Activated T-helper 1 cell treated with anti-CD3 and anti-CD28 coated beads, Interleukin-2, amount 50 U/mL, for 16 hours (primary cell): ENCODE measurements around the gene GRK5.
"Not testable (repeated sequence)": the region's sequence is repeated elsewhere in the genome, so short reads cannot be mapped to it uniquely, and the experiment has no call there.

Experiments
- DNase-seq, 2 donors: peaks; one replicate each; pipeline ENCODE4 v3.0.0-alpha.2; 2020; ENCODE audit warnings: low read depth in 1 of 2, low spot score in 1 of 2

Gene GRK5

DNA sequence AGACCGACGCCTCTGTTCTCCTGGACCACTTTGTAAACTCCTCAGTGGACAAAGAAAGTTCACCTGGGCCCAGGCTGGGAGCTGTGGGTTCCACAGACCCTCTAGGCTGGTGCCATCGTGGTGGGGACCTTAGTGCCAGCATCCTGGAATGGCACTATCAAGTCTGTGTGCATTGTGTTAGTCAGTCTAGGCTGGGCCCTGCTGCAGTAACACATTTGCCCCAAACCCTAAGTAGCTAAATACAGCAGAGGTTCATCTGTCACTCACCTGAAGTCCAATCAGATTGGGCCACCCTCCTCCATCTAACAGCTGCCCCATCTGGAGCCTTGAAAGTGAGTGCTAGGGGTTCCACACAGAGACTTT lies 224.4 kb downstream of the GRK5 start:
- no peak for DNase-seq

DNA sequence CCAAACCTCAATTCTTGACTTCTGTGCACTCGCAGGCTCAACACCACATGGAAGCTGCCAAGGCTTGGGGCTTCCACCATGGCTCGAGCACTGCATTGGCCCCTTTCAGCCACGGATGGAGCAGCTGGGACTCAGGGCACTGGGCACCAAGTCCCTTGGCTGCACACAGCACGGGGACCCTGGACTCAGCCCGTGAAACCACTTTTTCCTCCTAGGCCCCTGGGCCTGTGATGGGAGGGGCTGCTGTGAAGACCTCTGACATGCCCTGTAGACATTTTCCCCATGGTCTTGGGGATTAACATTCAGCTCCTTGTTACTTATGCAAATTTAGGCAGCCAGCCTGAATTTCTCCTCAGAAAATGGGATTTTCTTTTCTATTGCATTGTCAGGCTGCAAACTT lies 227.6 kb downstream of the GRK5 start:
- not testable (repeated sequence) for DNase-seq

DNA sequence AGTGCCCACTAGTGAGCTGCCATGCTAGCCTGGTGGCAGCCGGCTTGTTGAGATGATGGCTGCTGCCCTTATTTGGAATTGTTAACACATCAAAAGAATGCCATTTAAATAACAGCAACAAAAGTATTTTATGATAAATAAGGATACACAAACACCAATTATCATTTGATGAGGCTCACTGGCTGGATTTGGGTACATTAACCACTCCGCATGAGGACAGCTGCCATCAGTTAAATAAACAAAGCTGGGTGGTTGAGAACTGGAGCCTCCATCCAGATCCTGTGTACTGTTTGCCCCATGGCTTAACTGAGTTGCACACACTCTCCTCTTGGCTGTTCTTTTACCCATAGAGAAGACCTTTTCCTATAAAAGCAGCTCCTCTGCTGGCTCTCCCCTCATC lies 231.3 kb downstream of the GRK5 start:
- DNase-seq = no peak

DNA sequence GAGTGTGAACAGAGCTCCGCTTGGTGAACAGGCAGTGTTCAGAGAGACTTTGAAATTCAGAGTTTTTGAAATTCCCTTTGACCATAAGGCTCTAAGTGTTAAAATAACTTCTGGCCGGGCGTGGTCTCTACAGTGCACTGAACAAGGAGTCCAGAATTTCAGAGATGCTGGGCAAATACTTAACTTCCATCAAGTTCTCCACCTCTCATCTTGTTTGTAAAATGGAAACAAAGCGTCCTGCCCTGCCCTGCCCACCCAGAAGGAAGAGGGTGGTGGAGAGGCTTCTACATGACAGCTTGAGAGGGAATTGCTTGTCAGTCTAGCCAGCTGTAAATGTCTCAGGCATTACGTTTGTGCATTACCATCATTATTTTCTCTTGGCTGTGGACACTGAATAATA lies 232.6 kb downstream of the GRK5 start:
- DNase-seq = no peak

DNA sequence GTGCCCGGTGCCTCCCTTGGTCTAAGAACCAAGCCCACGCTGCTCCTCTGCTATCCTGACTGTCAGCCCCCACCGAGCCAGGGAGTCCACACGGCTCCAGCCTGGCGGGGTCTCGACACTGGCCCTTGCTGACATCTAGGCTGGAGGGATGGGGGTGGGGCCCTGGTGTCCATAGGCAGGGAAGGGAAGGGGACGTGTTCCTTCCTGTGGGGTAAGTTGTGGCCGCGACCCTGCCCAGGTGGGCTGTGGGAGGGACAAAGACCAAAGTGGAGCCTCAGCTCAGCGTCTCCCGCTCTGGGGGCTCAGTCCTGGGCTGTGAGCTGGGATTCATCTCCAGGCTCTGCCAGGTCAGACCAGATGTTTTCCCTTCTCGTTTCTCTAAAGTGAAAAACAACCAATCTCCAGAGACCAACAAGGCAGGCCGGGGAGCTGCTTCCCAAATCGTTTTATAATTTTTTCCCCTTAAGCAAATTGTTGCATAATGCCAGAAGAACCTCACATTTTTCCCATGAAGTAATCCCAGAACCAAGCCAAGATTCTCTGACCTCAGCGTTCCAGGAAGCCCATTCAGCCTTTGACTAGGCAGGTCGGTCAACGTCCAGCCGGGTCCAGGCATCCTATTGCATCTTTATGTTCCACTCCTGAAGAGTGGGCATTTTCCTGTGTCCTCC lies 233.9 kb downstream of the GRK5 start:
- no peak for DNase-seq

DNA sequence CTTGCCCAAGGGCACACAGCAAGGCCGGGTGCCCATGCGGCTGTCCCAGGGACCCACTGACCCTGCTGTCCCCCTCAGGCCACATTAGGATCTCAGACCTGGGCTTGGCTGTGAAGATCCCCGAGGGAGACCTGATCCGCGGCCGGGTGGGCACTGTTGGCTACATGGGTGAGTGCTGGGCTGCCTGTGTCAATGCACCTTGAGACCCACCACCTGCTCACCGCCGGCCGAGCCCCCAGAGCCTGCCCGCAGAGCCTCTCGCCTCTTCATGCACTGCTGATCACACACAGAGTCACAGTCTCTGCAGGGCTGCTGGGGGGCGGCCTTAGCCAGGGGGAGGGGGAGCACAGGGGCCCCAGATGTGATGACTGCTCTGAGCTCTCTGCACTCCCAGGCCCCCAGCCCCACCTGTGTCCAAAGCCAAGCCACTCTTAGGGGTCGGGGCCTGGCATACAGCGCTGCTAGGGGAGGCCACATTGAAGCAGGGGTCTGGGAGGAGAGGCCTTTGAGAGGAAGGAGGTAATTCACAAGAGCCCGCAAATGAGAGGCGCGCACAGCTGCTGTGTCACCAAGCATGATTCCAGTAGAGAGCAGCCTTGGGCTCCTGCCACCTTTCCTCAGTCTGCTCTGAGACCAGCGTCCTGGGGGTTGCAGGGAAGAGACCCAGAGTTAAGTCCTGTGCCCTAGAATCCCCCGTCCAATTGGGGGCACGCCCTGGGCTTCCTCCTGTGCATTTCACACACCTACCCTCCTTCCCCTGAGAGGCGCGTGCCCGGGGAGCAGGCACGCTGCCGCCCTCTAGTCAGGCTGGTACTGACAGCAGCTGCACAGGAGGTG lies 234.8 kb downstream of the GRK5 start:
- DNase-seq = no peak

DNA sequence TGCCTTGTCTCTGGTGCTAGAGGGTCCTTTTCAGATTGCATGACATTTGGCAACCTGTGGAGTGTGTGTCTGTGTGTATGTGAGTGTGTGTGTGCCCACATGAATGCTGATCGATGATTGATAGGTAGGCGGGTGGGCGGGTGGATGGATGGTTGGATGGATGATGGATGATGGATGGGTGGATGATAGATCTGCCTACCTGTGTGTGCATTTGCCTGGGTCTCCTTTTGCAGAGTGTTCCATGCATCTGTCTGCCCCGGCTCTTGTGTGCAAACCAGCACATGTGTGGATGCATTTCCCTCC lies 235.3 kb downstream of the GRK5 start:
- DNase-seq = no peak

DNA sequence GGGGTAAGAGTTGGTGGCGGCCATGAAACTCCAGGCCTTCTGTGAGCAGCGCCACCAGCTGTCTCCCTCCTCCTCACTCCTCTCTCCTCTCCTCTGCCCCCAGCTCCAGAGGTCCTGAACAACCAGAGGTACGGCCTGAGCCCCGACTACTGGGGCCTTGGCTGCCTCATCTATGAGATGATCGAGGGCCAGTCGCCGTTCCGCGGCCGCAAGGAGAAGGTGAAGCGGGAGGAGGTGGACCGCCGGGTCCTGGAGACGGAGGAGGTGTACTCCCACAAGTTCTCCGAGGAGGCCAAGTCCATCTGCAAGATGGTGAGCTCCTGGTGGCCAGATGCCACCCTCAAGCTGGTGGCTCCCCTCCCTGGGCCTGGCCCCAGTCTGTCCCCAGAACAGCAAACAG lies 236.1 kb downstream of the GRK5 start:
- DNase-seq = no peak

DNA sequence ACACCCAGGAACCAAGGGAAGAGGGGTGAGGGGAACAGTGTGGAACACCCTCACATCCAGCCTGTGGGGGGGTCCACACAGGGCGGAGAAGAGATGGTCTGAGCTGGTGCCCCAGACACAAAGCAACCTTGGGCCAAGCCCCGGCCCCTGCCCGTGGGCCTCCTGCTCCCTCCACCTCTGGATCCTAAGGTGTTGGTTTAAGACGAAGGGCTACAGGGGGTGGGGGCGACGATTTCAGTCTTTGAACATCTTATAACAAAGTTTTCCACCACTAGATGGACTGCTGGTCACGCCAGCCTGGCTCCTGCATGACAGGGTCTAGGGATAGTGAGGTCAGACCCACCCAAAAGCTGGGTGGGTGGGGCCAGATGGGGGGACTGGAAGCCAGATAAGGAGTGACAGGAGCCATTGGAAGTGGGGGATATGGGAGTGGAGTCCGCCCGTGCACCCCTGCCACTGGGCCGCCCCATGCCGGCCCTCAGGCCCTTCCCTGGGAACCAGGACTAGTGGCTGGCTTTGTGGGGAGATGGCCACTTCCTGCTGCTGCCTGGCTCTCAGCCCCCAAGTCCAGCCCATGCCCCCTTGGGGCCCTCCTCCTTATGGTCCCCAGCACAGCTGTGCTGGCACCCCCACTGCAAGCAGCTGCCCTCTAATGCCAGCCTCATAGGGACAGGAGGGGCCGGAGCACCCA lies 236.7 kb downstream of the GRK5 start:
- no peak for DNase-seq

DNA sequence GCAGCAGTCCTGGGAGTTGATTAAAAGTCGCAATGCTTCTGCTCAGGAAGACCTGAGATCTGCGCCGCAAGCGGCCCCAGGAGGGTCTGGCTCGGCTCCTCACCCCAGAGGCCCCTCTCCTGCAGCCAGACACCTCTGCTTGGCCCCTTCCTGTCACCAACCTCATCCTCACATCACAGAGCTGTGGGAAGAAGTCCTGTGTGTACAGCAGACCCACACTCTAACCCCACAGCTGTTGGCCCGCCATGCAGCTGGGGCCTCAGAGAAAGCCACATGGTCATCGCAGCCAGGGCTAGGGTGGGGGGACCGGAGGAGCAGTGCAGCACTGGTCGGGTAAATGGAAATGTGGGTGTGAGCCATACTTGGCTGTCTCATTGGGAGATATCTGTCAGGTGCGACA lies 237.5 kb downstream of the GRK5 start:
- no peak for DNase-seq

DNA sequence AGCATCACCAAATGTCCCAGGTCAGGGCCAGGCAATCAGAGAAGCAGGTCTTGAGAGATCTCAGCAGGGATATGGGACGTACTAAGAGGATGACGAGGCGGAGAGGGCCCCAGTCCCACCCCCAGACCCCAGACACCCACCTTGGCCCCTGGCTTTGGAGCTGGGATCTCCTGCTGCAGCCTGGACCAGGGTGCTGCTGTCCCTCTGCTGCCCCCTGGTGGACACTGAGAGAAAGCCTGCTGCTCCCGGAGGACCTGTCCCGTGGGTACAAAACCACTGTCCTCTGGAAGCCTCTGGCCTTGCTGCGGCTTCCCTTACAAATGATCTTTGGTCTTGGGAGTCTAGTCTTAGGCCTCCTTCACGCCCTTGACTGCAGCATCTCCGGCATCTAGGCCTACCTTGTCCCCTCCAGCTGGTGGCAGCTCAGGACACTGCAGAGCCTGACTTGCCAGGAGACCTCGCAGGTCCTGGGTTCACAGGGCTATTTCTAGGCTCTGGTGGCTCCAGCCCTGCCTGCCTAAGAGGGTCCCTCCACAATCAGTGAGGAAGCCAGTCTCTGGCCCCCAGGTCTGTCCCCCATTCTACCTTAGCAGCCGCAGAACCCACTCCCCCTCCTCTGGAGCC lies 238.1 kb downstream of the GRK5 start:
- peak; percentile 73 to 74 for DNase-seq

DNA sequence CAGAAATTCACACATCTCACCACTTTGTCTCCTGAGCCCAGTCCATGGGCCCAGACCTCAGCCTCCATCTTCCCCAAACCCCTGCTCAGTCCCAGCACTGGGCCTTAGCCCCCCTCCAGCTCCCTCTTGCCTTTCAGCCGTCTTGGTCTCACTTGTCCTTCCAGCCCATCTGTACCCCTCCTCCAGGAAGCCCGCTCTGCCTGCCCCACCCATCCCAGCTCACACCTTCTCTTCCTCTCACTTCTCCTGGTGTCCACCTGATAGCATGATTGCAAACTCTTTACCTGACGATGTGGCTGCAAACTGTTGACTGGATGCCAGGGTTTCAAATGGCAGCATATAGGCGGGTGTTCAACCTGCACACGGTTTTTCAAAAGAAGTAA lies 238.6 kb downstream of the GRK5 start:
- DNase-seq = no peak

DNA sequence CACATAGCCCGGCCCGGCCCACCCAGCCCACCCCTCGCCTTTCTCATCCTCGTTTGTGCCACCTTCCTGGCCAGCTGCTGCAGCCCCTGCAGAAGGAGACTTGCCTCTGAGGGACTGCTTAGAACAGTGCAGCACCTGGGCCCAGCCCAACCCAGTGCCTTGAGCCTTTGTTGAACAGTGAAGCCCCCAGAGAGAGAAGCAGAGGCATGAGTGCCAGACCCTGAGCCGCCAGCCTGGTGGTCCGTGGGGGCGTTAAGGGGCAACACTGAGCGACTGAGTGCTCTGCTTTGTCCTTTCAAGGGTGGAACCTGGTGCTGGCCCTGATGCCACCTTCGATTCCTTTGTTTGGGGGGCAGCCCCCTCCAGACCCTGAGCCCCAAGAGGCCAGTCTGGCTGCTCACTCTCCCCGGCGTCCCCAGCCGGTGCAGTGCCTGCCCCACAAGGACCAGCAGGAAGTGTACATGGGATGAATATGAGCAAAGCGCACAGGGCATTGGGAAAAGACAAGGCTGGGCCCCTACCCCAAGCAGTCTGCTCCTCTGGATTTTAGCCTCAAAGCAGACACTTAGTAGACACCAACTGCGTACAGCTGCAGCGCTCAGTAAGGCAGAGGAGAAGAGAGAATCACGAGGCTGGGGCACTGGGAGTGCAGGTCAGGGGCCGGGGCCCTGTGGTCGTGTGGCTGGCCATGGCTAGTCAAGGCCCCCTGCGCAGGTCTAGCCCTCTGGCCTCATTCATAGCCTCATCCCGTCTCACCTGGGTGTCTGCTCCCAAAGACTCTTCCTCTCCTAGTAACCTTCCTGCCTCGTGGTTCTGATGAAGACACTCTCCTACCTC lies 239.3 kb downstream of the GRK5 start:
- DNase-seq = no peak

DNA sequence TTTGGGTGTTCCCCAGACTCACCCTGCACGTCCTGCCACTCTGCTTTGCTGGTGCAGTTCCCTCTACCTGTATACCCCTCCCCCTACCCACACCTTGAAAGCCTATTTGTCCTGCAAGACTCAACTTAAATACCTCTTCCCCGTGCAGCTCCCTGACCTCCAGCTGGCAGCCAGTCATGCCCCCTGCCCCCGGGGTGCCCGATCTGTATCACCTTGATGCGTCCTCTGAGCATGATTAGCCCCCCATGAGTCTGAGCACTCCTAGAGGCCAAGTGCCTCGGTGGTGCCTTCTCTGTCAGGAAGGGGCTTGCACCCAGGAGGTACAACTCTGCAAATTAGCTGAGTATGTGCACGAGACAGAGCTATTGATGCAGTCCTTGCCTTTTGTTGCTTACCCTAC lies 240.1 kb downstream of the GRK5 start:
- DNase-seq = no peak

DNA sequence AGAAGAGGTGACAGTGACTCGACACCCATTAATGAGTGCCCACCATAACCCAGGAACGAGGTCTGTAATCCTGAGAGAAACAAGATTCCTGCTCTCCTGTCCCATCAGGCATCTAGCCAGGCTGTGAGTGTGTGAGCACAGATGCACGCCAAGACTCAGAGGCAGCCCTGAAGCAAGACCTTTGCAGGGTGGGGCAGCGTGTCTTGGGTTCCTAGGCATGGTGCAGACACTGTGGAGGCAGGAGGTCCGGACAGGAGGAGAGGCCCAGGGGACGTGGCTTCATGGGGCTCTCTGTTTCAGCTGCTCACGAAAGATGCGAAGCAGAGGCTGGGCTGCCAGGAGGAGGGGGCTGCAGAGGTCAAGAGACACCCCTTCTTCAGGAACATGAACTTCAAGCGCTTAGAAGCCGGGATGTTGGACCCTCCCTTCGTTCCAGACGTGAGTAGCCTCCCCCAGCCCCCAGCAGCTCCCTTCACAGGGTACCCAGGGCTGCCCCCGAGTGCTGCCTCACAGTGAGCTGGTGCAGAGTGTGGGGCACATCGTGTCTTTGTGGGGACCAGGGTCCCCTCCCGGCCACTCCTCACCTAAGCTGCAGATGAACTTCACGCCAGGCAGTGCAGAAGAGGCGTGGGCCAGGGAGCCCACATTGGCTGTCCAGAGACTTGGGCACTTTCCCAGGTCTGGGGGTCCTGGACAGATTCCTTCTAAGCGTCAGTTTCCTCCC lies 240.6 kb downstream of the GRK5 start:
- no peak for DNase-seq

DNA sequence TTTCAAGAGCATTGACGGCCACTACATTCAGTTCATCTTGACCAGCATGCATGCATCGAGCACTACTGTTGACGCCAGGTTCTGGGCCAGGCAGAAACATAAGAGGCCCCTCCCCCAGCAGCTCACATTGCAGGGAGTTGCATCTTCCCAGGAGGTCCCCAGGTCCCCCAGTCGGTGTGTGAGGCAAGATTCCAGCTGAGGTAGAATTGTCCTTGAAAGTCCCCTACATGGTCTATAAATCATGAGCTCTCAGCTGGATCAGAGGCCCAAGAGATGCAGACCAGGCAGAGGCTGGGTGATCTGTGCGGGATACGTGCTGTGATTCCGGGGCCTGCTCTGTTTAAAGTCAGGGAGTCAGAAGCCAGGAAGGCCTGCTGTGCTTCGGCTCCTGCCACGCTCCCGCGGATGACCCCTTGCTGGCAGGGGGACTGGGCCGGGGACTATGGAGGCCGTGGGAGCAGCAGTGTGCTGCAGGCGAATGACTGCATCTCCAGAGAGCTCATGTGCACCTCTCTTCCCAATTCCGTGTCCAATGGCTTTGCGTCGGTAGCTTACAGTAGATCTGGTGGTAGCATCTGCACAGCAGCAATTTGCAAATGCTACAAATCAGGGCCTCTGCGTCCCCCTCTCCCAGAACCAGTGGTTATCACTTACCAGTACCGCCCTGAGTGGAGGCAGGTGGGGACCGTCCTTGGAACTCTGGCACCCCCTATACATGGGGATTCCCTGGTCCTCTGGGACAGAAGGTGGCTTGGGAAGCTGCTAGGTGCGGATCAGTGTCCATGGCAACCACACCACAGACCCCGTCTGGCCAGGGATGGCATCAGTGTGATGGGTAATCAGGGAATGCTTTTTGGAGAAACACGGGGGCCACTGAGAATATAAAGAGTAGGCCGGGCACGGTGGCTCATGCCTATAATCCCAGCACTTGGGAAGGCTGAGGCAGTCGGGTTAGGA lies 241.5 kb downstream of the GRK5 start:
- no peak for DNase-seq

DNA sequence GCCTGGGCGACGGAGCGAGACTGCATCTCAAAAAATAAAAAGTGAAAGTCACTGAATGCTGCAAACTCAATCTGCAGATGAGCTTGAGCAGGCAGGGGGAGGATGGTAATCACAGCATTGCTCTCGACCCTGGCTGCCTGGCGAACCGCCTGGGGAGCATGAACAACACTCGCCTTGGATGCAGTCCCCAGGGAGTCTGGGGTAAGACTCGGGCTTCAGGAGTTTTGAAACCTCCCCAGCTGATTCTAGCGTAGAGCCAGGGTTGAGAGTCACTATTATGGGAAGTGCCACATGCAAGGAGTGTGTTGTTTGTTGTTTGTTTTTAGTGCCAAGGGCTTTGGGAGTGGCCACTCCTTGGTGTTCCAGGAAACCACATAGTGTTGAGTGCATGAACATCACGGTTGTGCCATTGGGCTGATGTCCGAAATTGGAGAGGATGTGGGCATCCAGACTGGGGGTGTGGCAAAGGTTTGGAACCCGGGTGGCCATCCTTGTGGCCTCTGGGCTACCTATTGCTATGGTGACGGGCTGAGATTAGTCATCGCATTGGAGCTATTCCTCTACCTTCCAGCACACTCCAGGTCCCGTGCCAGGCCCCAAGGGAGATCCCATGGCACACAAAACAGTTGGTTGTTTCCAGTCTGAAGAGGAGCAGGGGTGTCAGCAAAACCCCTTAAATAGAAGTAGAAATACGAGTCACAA lies 242.5 kb downstream of the GRK5 start:
- DNase-seq = no peak

DNA sequence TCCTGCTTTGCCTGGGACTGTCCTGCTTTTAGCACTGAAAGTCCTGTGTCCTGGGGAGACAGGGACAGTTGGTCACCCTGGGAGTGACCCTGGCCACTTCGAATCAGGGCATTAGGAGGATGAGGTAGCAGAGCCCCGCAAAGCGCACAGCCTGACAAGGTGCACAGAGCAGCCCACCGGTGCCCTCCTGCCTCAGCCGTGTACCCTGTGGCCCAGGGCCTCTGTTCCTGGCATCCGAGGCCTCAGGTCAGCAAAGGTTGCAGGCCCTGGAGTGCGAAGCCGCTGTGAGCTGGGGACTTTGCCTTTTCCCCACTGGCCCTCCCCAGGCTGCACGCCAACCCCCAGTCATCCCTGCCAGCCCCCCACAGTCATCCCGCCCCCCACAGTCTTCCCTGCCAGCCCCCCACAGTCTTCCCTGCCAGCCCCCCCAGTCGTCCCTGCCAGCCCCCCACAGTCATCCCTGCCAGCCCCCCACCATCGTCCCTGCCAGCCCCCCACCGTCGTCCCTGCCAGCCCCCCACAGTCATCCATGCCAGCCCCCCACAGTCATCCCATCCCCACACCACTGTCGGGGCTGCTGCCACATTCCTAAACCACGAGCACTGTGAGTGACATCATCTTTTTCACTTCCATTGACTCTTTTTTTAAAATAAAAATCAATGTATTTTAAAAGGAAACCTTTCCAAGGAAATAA lies 243.4 kb downstream of the GRK5 start:
- DNase-seq = no peak
